K562 (cell line): ENCODE results near the gene SLFN14. TPM values are rescaled to one million over a fixed set of nuclear protein-coding genes. Genes with fewer than 3 reads are reported as not detected.

Experiments used
- CHCHD3 ChIP-seq: fragments of 250-450 bp; sonication (Bioruptor Pico); IDR thresholded peaks from 2 replicates; pipeline ENCODE4 v2.1.2; 2022; ENCODE audit warnings: mild to moderate bottlenecking
- CTCF ChIP-seq, 3 experiments: IDR thresholded peaks in 2 of 3; conservative IDR thresholded peaks in 1 of 3; 2 replicates each; pipeline ENCODE4 v1.5.1; 2011 to 2012; ENCODE audit warnings: low read length in 3 of 3, mild to moderate bottlenecking in 3 of 3, control low read depth in 2 of 3, improper control_type of control experiment in 1 of 3, inconsistent platforms in 1 of 3, low read depth in 1 of 3, mixed read lengths in 1 of 3, moderate library complexity in 1 of 3; ENCODE audit not compliant: insufficient read depth in 2 of 3
- E2F5 ChIP-seq: sonication (generic); formaldehyde crosslinking; IDR thresholded peaks from 2 replicates; pipeline ENCODE4 v1.8.0; 2022; ENCODE audit warnings: mild to moderate bottlenecking, missing genetic modification reagents
- GATA2 ChIP-seq: sonication (generic); formaldehyde crosslinking; IDR thresholded peaks from 2 replicates; pipeline ENCODE4 v1.4.0; 2020; ENCODE audit warnings: mild to moderate bottlenecking, missing genetic modification reagents
- ILK ChIP-seq: fragments of 450-650 bp; IDR thresholded peaks from 2 replicates; pipeline ENCODE4 v1.6.1; 2016; ENCODE audit warnings: missing genetic modification characterization, low read depth, mild to moderate bottlenecking, missing compliant biosample characterization, moderate library complexity, borderline replicate concordance
- MITF ChIP-seq: IDR thresholded peaks from 2 replicates; pipeline ENCODE4 v1.6.1; 2014; ENCODE audit warnings: antibody characterized with exemption
- MTA2 ChIP-seq: fragments of 450-650 bp; IDR thresholded peaks from 2 replicates; pipeline ENCODE4 v1.6.1; 2016; ENCODE audit warnings: low read depth
- NFE2L1 ChIP-seq: fragments of 450-650 bp; IDR thresholded peaks from 2 replicates; pipeline ENCODE4 v1.6.1; 2016; ENCODE audit warnings: missing genetic modification characterization, low read depth, mild to moderate bottlenecking, missing compliant biosample characterization, moderate library complexity, borderline replicate concordance
- POLR3A ChIP-seq: IDR thresholded peaks from 2 replicates; pipeline ENCODE4 v1.6.1; 2011; ENCODE audit warnings: borderline replicate concordance, mild to moderate bottlenecking, moderate library complexity; ENCODE audit not compliant: insufficient read length, insufficient read depth; ENCODE audit errors: extremely low read depth
- PRDM10 ChIP-seq: fragments of 450-650 bp; IDR thresholded peaks from 2 replicates; pipeline ENCODE4 v1.6.1; 2018; ENCODE audit not compliant: partially characterized antibody
- STAT5B ChIP-seq: fragments of 250-450 bp; sonication (Bioruptor Pico); IDR thresholded peaks from 2 replicates; pipeline ENCODE4 v1.8.0; 2021; ENCODE audit warnings: mild to moderate bottlenecking, inconsistent platforms
- TCF7 ChIP-seq: sonication (generic); IDR thresholded peaks from 2 replicates; pipeline ENCODE4 v1.6.1; 2016; ENCODE audit warnings: antibody characterized with exemption, borderline replicate concordance
- TFE3 ChIP-seq: fragments of 450-650 bp; formaldehyde crosslinking; IDR thresholded peaks from 2 replicates; pipeline ENCODE4 v1.4.0; 2020; ENCODE audit warnings: mild to moderate bottlenecking, mixed read lengths
- ZBED1 ChIP-seq: IDR thresholded peaks from 2 replicates; pipeline ENCODE4 v1.6.1; 2014
- ZNF551 ChIP-seq: fragments of 250-450 bp; sonication (Bioruptor Pico); IDR thresholded peaks from 2 replicates; pipeline ENCODE4 v1.5.0; 2021; ENCODE audit warnings: mild to moderate bottlenecking, moderate library complexity
- ZNF583 ChIP-seq: fragments of 250-450 bp; sonication (Bioruptor Pico); IDR thresholded peaks from 2 replicates; pipeline ENCODE4 v1.4.0; 2020
- ZSCAN29 ChIP-seq: fragments of 450-650 bp; IDR thresholded peaks from 2 replicates; pipeline ENCODE4 v1.6.1; 2017
- polyA plus RNA-seq, 8 experiments: library from polyadenylated mRNA; depleted of rRNA in 4 of 8; stranded (reverse) in 5 of 8; unstranded in 3 of 8; fragments of >200 nt; fragmentation: Nextera tagmentation in 2 of 8; fragmentation: Illumina TruSeq in 1 of 8; extraction: Ambion mirVana in 2 of 8; extraction: Trizol in 1 of 8; gene quantifications; 2 replicates each; pipeline versions ENCODE4 v1.2.1 to v1.2.3, GENCODE V29; 2011 to 2014; ENCODE audit warnings: inconsistent platforms in 1 of 8, missing spikeins in 1 of 8
- total RNA-seq, 7 experiments: library from RNA; depleted of rRNA in 6 of 7; stranded (reverse); fragments of >200 nt in 6 of 7; fragmentation: Illumina TruSeq in 2 of 7; extraction: Trizol in 2 of 7; gene quantifications; 2 replicates each; pipeline versions ENCODE4 v1.2.1 to v1.2.3, GENCODE V29; 2011 to 2021; ENCODE audit warnings: low replicate concordance in 1 of 7

Gene SLFN14
- total and polyA plus RNA-seq, 9 of the 15 experiments (the other 6 are each of a cell fraction or from before 2014, with no cell fraction given), result 1.3 to 4.3 (median 3.1) TPM

GRCh38 chr17:35587074-35587961 lies 26.7 kb upstream of the SLFN14 start, which contains the start of gene AP2B1 (continued):
- TF ChIP-seq PRDM10 (peak; percentile 56), TCF7 (peak; percentile 88; the same call in 1 of the 2 replicates), CTCF (IDR thresholded peaks at IDR 0.05 in 2 of 3, conservative IDR thresholded peaks at IDR 0.05 in 1 of 3; ENCODE audit: insufficient read depth in 2 of 3, low read depth in 1 of 3, low read length in 3 of 3) (peak in 1 of 3 experiments; percentile 7; a peak in 1 of 6 replicates), TFE3 (no peak), GATA2 (CRISPR knock-in tag) (no peak), MTA2 (no peak), CHCHD3 (0 out of 2 replicates have a peak, but pooled peaks have one; percentile 79), ZNF583 (peak; percentile 48; the same call in 1 of the 2 replicates), MITF (no peak), STAT5B (CRISPR knock-in tag) (no peak), ZNF551 (CRISPR knock-in tag) (no peak), E2F5 (CRISPR knock-in tag) (0 out of 2 replicates have a peak, but pooled peaks have one; percentile 15), ZSCAN29 (no peak), NFE2L1 (tag) (no peak), POLR3A (no peak), ILK (no peak), ZBED1 (peak; percentile 66; the same call in 1 of the 2 replicates)
